ENCODE results near the gene FAM163A.

- TF ChIP-seq TAF1 (IDR thresholded peaks at IDR 0.05; ENCODE audit: borderline replicate concordance, low read depth, low read length): no peak
- no peak for TF ChIP-seq POLR2A (IDR thresholded peaks at IDR 0.05; ENCODE audit: low read depth, low read length)
- no peak for TF ChIP-seq POLR2AphosphoS5 (IDR thresholded peaks at IDR 0.05; ENCODE audit: low read depth, low read length)
These were observed 2.7 kb downstream of the FAM163A start for GRCh38 chr1:179745743-179746142.

Data from GM12892 (cell line).